Activated CD4-positive, alpha-beta T cell treated with anti-CD3 and anti-CD28 coated beads, Interleukin-2, amount 10 ng/mL, durations not matched to agents 24 days and 14 days (primary cell): ENCODE results near the gene CSNK1G3. TPM values are rescaled to one million over a fixed set of nuclear protein-coding genes. Genes with fewer than 3 reads are reported as not detected.

Source experiments
- DNase-seq: peaks from one replicate; pipeline ENCODE4 v3.0.0; 2022
- H3K27ac Mint-ChIP-seq: one replicate; pipeline ENCODE4 v1.8.0; 2022; ENCODE audit warnings: mild to moderate bottlenecking, mixed read lengths
- H3K27me3 Mint-ChIP-seq: one replicate; pipeline ENCODE4 v1.8.0; 2022; ENCODE audit warnings: mixed read lengths
- H3K36me3 Mint-ChIP-seq: one replicate; pipeline ENCODE4 v1.8.0; 2022; ENCODE audit warnings: low read depth, mild to moderate bottlenecking, mixed read lengths
- H3K4me1 Mint-ChIP-seq: one replicate; pipeline ENCODE4 v1.8.0; 2021; ENCODE audit warnings: mixed read lengths
- H3K4me3 Mint-ChIP-seq: one replicate; pipeline ENCODE4 v1.8.0; 2022; ENCODE audit warnings: mild to moderate bottlenecking, moderate library complexity, mixed read lengths
- H3K9me3 Mint-ChIP-seq: one replicate; pipeline ENCODE4 v1.8.0; 2021; ENCODE audit warnings: mixed read lengths
- intact Hi-C: fragments of 100-400 bp; cut with micrococcal nuclease; formaldehyde crosslinking; loops from one replicate; pipeline ENCODE4 v1.15.1; 2023
- total RNA-seq: library from RNA; stranded (reverse); gene quantifications from 2 replicates; pipeline ENCODE4 v1.2.3, GENCODE V29; 2022

CSNK1G3 gene
- total RNA-seq, 1 donor from 2014 or later = 36.6 TPM

DNA sequence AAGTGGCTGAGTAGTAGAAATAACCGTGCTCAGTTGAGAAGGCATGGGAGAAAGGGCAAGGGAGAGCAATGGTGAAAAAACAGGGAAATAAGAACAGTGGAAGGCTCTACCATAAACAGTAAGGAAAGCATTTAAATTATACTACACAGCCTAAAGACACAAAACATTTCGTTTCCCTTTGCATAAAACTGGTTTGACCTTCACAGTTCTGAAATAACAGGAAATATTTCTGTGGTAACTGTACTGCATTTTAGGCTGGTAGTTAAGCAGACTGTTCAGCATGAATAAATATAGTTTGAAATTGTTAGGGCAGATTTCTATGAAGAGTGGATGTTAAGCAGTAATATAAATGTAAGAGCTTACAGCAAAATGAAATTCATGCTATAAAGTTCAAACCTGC is 147.5 kb downstream of the CSNK1G3 start:
- H3K36me3 Mint-ChIP-seq = no peaks in the 10 kb centered on the region
- no peak overlapping the region for H3K27ac Mint-ChIP-seq
- intact Hi-C loops = no loop called here
- no peak for DNase-seq
- no peaks in the 10 kb centered on the region for H3K4me1 Mint-ChIP-seq
- H3K27me3 Mint-ChIP-seq = peaks cover 4% of the 10 kb centered on the region
- no peak overlapping the region for H3K4me3 Mint-ChIP-seq
- H3K9me3 Mint-ChIP-seq = no peaks in the 10 kb centered on the region

DNA sequence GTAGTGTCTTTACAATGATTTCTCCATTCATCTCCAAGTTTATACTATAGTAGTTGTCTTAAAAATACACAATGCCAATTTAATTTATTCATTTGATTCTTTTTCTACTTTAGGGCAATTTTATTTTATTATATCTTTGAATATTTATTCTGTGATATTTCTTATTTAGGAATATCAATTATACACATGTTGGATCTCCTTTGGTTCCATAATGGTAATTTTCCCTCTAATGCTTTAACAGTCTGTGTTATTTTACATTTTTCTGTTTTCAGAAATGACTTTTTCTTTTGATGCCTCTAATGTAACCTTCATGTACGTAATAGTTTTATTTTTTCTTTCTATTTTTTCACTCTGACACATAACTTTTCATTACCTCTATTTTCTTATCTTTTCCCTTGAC is 153.0 kb downstream of the CSNK1G3 start:
- H3K9me3 Mint-ChIP-seq = no peaks in the 10 kb centered on the region
- intact Hi-C loops = no loop called here
- H3K36me3 Mint-ChIP-seq = no peaks in the 10 kb centered on the region
- DNase-seq = no peak
- H3K4me1 Mint-ChIP-seq = no peaks in the 10 kb centered on the region
- peaks cover 4% of the 10 kb centered on the region for H3K27me3 Mint-ChIP-seq
- H3K4me3 Mint-ChIP-seq = no peak overlapping the region
- no peak overlapping the region for H3K27ac Mint-ChIP-seq

DNA sequence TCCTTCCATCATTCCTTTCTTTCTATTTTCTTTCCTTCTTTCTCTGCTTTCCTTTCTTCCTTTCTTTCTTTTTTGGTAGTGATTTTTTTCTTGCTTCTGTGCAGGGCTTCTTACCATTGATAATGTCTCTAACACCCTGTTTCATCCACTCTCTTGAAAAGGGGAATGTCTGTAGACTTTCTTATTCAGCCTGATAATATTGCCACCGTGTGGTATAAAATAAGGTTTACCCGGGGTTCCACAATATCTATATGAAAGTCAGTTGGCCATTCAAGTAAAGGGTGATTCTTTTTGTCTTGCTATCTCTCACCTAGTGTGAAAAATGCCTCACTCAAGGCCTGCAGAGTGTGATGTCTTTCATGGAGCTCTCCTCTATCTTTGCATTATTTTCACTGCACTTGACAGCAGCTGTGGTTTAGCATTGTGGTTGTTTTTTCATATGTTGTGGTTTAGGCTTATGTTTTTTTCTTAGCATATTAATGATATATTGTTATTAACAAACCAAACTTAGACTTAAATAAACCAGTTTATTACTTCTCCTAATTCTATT is 153.9 kb downstream of the CSNK1G3 start:
- DNase-seq = no peak
- Mint-ChIP-seq H3K9me3 (no peaks in the 10 kb centered on the region), H3K27me3 (peaks cover 4% of the 10 kb centered on the region), H3K4me1 (no peaks in the 10 kb centered on the region), H3K4me3 (no peak overlapping the region), H3K36me3 (no peaks in the 10 kb centered on the region), H3K27ac (no peak overlapping the region)
- intact Hi-C loops = no loop called here

Other genes with a start within 250 kb of the CSNK1G3 start
- 28.6 and 31.6 TPM in 2 replicates for gene CEP120, start 88.8 kb upstream of the CSNK1G3 start, total RNA-seq